ENCODE measurements around the gene MMP11.

The MMP11 gene

GRCh38 chr22:23818541-23818940 is 45.9 kb downstream of the MMP11 start:
- no peak for TF ChIP-seq CTCF (IDR thresholded peaks at IDR 0.05; ENCODE audit: low read depth, low read length, missing control alignments)
- no peak overlapping the region for H3K4me3 ChIP-seq (ENCODE audit: low read depth, low read length)
- no peak for DNase-seq (ENCODE audit: low read depth)
- in situ Hi-C loops (cut with HindIII; ENCODE audit: low sequenced_read_pairs) = no loop called here

GRCh38 chr22:23820748-23821211 is 48.1 kb downstream of the MMP11 start:
- H3K4me3 ChIP-seq (ENCODE audit: low read depth, low read length) = no peak overlapping the region
- in situ Hi-C loops (cut with HindIII; ENCODE audit: low sequenced_read_pairs) = no loop called here
- TF ChIP-seq CTCF (IDR thresholded peaks at IDR 0.05; ENCODE audit: low read depth, low read length, missing control alignments) = no peak
- DNase-seq (ENCODE audit: low read depth) = no peak

GRCh38 chr22:23822101-23822671 is 49.5 kb downstream of the MMP11 start:
- H3K4me3 ChIP-seq (ENCODE audit: low read depth, low read length) = no peak overlapping the region
- no peak for TF ChIP-seq CTCF (IDR thresholded peaks at IDR 0.05; ENCODE audit: low read depth, low read length, missing control alignments)
- in situ Hi-C loops (cut with HindIII; ENCODE audit: low sequenced_read_pairs) = no loop called here
- DNase-seq (ENCODE audit: low read depth) = no peak

GRCh38 chr22:23823331-23823791 is 50.7 kb downstream of the MMP11 start:
- in situ Hi-C loops (cut with HindIII; ENCODE audit: low sequenced_read_pairs) = no loop called here
- no peak overlapping the region for H3K4me3 ChIP-seq (ENCODE audit: low read depth, low read length)
- no peak for DNase-seq (ENCODE audit: low read depth)
- no peak for TF ChIP-seq CTCF (IDR thresholded peaks at IDR 0.05; ENCODE audit: low read depth, low read length, missing control alignments)

- no peak overlapping the region for H3K4me3 ChIP-seq (ENCODE audit: low read depth, low read length)
- TF ChIP-seq CTCF (IDR thresholded peaks at IDR 0.05; ENCODE audit: low read depth, low read length, missing control alignments) = no peak
- in situ Hi-C loops (cut with HindIII; ENCODE audit: low sequenced_read_pairs) = no loop called here
- DNase-seq (ENCODE audit: low read depth) = no peak
Measured at GRCh38 chr22:23824476-23825245, 52.0 kb downstream of the MMP11 start.

- no peak for TF ChIP-seq CTCF (IDR thresholded peaks at IDR 0.05; ENCODE audit: low read depth, low read length, missing control alignments)
- no peak overlapping the region for H3K4me3 ChIP-seq (ENCODE audit: low read depth, low read length)
- in situ Hi-C loops (cut with HindIII; ENCODE audit: low sequenced_read_pairs) = no loop called here
- no peak for DNase-seq (ENCODE audit: low read depth)
Measured at GRCh38 chr22:23825246-23825905, 52.7 kb downstream of the MMP11 start.
